ENCODE data around the gene LDLRAP1. TPM values are rescaled to one million over a fixed set of nuclear protein-coding genes. Genes with fewer than 3 reads are reported as not detected.
A peak's percentile ranks its signal among the peaks of the same experiment; 100 is the strongest.

LDLRAP1 gene
- total and polyA plus RNA-seq, 2 donors (not counting 3 experiments of a cell fraction or from before 2014, with no cell fraction given) = 23.1 to 24.7 TPM

DNA sequence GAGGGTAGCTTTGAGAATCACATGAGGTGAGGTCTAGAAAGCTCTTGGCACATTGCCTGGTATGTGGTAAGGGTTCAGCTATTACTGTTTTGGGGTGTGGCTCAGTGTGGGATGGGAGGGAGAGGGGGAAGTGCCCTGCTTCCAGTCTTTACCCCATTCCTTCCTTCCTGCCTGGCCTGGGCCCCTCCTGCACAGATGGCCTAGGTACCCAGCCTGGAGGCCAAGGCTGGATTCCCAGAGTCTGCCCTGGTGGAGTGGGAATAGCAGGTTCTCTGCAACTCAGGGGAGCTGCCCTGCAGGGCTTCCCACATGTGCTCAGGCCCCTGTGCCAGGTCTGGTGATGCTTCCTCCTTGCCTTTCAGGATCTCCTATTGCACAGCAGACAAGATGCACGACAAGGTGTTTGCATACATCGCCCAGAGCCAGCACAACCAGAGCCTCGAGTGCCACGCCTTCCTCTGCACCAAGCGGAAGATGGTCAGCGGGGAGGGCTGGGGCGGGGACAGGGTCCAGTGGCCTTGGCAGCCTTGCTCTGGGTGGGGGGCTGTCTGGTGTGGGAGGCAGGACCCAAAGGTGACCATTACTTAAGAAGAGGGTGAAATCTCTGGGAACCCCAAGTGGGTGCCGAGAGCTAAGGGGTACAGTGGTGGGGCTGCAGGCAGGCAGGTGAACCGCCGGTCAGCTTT is 13.5 kb downstream of the LDLRAP1 start:
- H3K9me1 ChIP-seq (replicated peaks; ENCODE audit: control insufficient read depth, extremely low read depth, insufficient read depth, low read length) = no peaks in the 10 kb centered on the region
- H3K4me3 ChIP-seq (replicated peaks in 1 of 3; ENCODE audit: insufficient read depth in 1 of 3, low read depth in 1 of 3, low read length in 3 of 3) = no peak overlapping the region
- dilution Hi-C loops (cut with MboI; ENCODE audit: extremely low pct_ligation_motif_present, low sequenced_read_pairs) (no loop called here), intact Hi-C loops (cut with micrococcal nuclease) (no loop called here)
- no peak for DNase-seq (ENCODE audit: low read depth, low spot score)
- peaks cover 40% of the 10 kb centered on the region for H3K4me1 ChIP-seq (ENCODE audit: control insufficient read depth, extremely low read depth, insufficient read depth, low read length)
- H3K36me3 ChIP-seq (ENCODE audit: control insufficient read depth in 2 of 2, extremely low read depth in 1 of 2, insufficient read depth in 2 of 2, low read length in 2 of 2) = peaks cover 0 to 3% of the 10 kb centered on the region in 2 experiments
- peak; percentile 48 for FAIRE-seq
- H2AFZ ChIP-seq (ENCODE audit: low read depth, low read length) = no peak overlapping the region
- no peaks in the 10 kb centered on the region for H3K9me3 ChIP-seq (replicated peaks; ENCODE audit: control insufficient read depth, insufficient read depth, low read length)
- H3K27ac ChIP-seq (ENCODE audit: insufficient read depth, low read depth, low read length) = no peak overlapping the region
- BruUV-seq (replicated peaks) = no TSS peak
- no peaks in the 10 kb centered on the region for H3K79me2 ChIP-seq (ENCODE audit: control insufficient read depth, insufficient read depth, low read length)
- H3K4me2 ChIP-seq (ENCODE audit: insufficient read depth, low read length) = no peak overlapping the region
- no peaks in the 10 kb centered on the region for H3K27me3 ChIP-seq (ENCODE audit: control insufficient read depth in 2 of 2, insufficient read depth in 2 of 2, low read length in 2 of 2)
- ChIA-PET POLR2A (no interaction called here), CTCF (interaction anchor here (0.9 to 2.1 kb wide), 3 partner anchors 11 to 52 kb away, joined by 4 to 8 read pairs (median 8); no protein-coding TSS in a partner anchor)
- TF ChIP-seq POLR2AphosphoS5 (IDR thresholded peaks at IDR 0.05; ENCODE audit: insufficient read depth, low read depth, low read length) = peak; percentile 25
- no peak for TF ChIP-seq EZH2 (IDR thresholded peaks at IDR 0.05; ENCODE audit: borderline replicate concordance, low read depth, low read length, severe bottlenecking)
- no peak for TF ChIP-seq MYC (IDR thresholded peaks at IDR 0.05; ENCODE audit: low read depth, low read length)
- no peak for TF ChIP-seq GATA2 (IDR thresholded peaks at IDR 0.05; ENCODE audit: insufficient read depth, insufficient read length, low read depth, low read length)
- TF ChIP-seq MAX (IDR thresholded peaks at IDR 0.05; ENCODE audit: insufficient read depth, insufficient read length) = no peak
- TF ChIP-seq FOS (IDR thresholded peaks at IDR 0.05; ENCODE audit: borderline replicate concordance, insufficient read depth, low read length) = no peak
- no peak for TF ChIP-seq JUN (IDR thresholded peaks at IDR 0.05; ENCODE audit: borderline replicate concordance, insufficient read depth, insufficient read length, low read depth)
- TF ChIP-seq, protein P1, sequence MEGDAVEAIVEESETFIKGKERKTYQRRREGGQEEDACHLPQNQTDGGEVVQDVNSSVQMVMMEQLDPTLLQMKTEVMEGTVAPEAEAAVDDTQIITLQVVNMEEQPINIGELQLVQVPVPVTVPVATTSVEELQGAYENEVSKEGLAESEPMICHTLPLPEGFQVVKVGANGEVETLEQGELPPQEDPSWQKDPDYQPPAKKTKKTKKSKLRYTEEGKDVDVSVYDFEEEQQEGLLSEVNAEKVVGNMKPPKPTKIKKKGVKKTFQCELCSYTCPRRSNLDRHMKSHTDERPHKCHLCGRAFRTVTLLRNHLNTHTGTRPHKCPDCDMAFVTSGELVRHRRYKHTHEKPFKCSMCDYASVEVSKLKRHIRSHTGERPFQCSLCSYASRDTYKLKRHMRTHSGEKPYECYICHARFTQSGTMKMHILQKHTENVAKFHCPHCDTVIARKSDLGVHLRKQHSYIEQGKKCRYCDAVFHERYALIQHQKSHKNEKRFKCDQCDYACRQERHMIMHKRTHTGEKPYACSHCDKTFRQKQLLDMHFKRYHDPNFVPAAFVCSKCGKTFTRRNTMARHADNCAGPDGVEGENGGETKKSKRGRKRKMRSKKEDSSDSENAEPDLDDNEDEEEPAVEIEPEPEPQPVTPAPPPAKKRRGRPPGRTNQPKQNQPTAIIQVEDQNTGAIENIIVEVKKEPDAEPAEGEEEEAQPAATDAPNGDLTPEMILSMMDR (IDR thresholded peaks at IDR 0.05; ENCODE audit: extremely low read depth in 1 of 2, insufficient read depth in 1 of 2, low read depth in 1 of 2, low read length in 2 of 2) = no peak
- no peaks in the 10 kb centered on the region for H4K20me1 ChIP-seq (replicated peaks; ENCODE audit: control insufficient read depth, extremely low read depth, insufficient read depth, low read length)
- no peak overlapping the region for H3K9ac ChIP-seq (replicated peaks; ENCODE audit: extremely low read depth, insufficient read depth, low read length)

Measured in endothelial cell of umbilical vein (primary cell).